Limb (tissue), 2 donors: ENCODE results near the gene PRSS33.

Experiments used
- DNase-seq, 2 donors: peaks; one replicate each; pipeline ENCODE4 v3.0.0-alpha.2; 2016; ENCODE audit errors: extremely low spot score in 2 of 2

The PRSS33 gene, protein sequence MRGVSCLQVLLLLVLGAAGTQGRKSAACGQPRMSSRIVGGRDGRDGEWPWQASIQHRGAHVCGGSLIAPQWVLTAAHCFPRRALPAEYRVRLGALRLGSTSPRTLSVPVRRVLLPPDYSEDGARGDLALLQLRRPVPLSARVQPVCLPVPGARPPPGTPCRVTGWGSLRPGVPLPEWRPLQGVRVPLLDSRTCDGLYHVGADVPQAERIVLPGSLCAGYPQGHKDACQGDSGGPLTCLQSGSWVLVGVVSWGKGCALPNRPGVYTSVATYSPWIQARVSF

DNA sequence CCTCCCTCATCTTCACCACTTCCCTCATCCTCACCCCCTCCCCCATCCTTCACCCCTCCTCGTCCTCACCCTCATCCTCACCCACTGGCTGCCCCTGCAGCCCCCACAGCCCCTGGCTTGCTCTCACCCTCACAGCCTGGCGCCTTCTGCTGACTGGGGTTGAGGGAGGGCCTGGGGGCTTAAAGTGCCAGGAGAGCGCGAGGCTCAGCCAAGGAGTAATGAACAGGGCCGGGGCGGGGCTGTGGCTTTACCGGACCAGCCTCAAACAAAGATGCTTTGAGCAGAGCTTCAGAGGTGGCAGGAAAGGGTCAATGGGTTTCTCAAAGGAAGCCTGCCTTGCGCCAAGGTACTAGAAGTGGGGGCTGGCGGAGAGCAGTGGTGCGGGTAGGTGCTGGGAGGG lies at the start of gene PRSS33:
Gene PRSS33 (minus strand): TSS at position 155 of the 400 bp plus-strand sequence. CDS start 1,013 bp downstream, outside the sequence.
- no peak for DNase-seq

DNA sequence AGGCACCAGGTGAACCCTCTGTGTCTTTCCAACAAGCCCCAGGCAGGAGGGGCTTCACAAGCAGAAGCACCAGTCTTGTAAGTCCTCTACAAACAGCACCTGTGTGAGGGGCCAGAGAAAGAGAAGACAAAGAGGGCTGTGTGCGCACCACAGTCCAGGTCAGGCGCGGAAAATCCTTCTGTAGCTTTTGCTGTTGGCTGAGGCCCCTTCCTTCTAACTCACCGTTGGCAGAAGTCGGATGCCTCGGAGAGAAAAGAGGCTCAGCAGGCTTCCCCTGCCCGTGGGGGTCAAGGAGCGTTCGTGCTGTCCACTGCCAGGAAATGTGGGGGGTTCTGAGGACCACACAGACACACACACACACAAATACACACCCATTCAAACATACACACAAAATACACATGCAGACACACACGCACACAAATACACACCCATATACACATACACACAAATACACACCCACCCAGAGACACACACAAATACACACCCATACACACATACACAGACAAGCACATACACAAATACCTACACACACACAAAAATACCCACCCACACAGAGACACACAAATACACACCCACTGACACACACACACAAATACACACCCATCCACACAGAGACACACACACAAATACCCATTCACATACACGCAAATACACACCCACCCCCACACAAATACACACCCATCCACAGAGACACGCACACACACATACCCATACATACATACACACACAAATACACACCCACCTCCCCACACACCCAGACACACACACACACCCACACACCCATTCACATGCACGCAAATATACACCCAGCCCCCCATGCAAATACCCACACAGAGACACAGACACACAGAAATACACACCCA lies 49.5 kb upstream of the PRSS33 start:
- DNase-seq = no peak

DNA sequence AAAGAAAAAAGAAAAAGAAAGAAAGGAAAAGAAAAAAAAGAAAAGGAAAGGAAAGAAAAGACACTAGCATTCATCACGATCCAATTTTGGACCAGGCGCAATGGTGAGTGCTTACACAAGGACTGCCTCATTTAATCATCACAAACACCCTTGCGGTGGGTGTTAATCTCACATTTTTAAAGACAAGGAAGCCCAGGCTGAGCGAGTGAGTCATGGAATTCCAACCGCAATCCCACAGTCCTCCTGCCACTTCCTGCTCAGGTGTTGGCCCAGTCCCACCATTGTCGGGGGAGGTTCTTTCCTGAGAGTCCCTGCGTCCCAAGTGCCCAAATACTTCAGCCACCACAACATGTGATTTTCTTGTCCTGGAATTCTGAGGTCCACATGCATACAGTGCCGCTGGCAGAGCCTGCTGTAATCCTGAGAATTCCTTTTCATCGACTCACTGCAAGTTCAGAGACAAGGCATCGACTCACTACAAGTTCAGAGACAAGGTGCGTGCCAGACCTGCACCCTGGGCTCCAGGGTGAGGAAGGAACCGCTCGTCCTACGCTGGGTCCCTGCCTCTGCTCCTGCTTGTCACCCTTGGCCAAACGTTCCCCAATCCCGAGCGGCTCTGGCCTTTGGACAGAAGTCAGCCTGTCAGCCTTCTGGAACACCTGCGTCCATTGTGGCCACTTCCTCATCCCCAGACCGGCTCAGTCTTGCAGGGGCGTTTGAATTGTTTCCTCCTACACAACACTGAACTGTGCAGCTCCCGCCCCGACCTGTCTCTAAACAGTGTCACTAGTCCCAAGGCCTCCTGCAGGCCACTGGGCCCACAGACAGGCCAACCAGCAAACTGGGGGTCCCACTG lies 48.5 kb upstream of the PRSS33 start:
- no peak for DNase-seq

DNA sequence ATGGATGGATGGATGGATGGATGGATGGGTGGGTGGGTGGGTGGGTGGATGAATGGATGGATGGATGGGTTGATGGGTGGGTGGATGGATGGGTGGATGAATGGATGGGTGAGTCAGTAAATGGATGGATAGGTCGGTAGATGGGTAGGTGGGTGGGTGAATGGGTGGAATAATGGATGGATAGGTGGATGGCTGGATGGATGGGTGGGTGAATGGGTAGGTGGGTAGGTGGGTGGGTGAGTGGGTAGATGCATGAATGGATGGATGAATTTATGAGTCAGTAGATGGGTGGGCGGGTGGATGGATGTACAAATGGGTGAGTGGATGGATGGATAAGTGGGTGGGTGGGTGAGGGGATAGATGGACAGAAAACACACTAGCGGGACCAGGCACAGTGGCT lies 47.6 kb upstream of the PRSS33 start:
- DNase-seq = no peak

DNA sequence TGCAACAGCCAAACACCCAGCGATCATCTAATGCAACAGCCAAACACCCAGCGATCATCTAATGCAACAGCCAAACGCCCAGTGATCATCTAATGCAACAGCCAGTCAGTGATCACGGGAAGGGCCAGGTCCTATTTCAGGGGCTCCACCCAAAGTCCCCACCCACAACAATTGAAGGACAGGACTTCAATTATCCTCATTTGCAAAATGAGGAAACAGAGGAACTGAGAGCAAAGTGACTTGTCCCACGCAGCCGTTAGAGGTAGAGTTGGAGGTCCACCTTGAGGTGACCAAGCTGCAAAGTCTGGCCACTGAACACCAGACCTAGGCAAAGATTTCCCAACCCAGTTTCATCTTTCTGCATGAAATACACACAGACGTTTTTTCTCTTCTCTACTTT lies 46.4 kb upstream of the PRSS33 start:
- DNase-seq = no peak

DNA sequence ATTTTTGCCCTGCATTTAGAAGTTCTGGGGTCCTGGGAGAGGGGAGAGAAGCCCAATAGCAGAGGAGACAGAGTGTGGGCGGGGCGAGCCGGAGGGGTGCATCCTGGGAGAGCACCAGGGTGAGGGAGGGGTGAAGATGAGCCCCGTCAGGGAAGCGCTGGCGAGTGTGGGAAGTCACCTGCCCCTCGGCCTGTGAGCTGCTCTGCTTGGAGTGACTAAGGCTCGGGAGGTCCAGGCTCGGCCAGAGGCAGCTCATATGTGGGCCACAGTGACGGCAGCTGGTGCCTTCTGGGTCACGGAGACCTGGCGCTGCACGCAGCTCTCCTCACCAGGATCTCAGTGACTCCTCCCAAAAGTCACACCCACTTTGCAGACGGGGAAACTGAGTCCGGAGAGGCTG lies 43.8 kb upstream of the PRSS33 start:
- DNase-seq = no peak

DNA sequence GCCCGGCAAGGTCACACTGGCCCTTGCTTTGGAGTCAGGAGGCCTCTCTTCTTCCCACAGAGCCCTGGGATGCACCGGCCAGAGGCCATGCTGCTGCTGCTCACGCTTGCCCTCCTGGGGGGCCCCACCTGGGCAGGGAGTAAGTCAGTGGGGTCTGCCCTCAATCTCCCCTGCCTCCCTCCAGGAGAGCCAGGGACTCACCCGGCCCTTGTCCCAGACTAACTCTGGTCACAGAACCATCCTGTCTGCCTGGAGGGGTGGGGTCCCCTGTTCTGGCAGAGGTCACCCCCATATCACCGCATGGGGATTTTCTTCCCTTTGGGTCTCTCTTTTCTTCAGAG lies 43.0 kb upstream of the PRSS33 start:
- DNase-seq = no peak

DNA sequence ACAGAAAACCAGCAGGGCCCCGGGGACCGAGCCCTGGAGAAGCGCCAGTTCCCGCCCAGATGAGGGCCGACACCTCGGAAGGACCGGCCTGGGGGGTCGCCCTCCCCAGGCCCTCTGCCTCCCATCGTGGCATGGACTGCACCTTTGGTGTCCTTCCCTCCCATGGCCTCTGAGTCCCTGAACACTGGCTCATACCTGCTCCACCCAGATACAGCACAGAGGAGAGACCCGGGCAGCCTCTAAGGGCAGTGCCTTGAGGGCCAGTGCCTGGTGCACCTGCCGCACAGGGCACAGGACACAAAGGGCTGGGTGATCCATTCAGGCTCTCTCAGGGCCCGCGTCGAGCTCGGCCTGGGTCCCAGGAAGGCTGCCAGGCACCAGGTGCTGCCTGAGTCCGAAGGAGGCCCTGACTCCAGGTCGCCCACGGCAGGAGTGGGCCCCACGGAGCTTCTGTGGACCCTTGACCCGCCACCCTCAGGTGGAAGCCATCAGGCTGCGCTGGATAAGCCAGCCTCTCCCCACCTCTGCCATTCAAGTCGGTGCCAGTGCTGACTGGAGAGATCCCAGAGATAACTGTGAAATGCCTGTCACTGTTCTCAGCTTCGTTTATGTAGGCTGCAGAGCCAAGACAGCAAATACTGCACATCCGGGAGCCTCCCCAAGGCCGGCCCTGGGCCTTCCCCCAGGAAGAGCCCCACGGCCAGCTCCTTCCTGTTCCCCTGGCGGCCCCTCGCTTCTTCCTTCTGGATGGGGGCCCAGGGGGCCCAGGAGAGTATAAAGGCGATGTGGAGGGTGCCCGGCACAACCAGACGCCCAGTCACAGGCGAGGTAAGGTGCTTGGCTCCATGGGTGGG lies 42.4 kb upstream of the PRSS33 start, which contains the start of gene ZG16B:
Gene ZG16B (plus strand): TSS at position 803 of the 854 bp plus-strand sequence. CDS start 139 bp downstream, outside the sequence.
- DNase-seq = no peak

DNA sequence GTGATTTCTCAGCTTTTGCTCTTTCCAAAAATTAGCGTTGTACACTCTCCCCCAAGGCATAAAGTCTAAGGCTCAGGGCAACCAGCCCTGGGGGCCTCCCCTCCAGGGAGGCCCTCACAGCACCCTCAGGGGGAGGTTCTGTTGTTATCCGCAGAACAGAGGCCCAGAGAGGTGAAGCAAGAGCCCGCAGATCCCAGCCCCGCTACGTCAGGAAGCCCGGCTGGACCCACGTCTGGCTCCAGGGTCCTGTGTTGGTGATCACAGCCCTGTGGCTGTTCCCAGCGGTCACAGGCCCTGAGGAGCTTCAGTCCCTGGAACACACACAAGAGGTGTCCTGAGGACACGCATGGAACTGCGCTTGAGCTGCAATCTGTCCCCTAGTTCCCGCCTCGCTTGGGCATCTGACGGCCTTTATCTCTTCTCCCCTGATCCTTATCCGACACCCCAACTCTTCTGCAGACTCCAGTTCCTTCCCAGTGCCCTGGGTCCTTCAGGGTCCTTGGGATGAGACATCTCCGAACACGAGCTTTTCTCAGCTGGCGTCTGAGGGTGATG lies 41.6 kb upstream of the PRSS33 start:
- no peak for DNase-seq

DNA sequence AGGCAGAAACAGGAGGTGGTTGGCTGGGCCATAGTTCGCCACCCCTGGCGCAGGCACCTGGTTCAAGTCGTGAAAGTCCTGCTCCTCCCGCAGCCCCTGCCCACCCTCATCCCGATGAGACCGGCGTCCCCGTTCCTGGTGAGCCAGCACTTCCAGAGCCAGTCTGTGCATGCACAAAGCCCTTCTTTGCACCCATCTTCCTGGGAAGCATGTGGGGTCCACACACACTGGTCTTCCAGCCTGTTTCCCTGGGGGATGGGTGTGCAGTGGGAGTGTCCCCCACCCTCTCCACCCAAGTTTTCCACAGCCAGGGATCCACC lies 41.1 kb upstream of the PRSS33 start:
- DNase-seq = no peak

DNA sequence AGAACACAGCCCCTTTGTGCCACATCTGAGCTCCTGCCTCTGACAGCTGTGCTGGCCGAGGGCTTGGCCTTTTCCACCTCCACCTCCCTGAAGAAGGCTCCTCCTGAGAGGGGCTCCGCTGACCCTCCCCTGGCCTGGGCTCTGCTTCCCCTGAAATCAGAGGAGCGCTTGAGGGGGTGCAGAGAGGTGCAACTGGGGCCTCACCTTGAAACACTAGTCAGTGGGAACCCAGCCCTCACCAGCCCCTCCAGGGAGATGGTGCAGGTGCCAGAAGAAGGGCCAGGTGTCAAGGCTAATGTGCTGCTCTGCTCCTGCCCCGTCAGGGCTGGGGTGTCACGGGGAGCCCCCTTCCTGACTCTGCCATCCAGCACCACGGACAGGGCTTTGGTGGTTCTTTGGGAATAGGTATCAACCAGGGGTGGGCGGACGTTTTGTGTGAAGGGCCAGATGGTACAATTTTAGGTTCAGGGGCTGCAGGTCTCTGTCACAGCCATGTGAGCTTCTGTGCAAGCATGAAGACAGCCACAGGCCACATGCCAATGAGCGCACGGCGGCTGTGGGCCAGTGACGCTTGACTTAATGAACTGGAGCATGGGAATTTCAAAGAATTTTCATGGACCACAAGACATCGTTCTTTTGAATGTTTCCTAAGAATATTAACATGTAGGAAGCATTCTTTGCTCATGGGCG lies 40.6 kb upstream of the PRSS33 start:
- DNase-seq = no peak

DNA sequence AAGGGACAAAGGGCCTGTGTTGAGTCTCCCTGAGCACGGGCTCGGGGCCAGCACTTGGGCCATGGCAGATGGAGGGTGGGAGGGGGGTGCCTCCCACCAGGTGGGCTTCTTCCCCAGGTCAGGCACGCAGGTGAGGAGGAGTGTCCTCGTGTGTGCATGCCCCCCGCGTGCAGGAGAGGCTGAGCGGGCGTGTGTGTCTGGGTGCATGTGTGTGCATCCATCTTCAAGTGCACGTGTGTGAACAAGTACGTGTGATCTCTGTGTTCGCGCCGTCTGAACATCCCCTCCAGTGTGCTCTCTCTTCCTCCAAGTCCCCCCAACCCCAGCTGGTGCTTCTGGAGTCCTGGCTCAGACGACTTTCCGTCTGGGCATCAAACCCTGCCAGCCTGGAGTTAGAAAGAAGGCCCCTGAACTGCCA lies 40.0 kb upstream of the PRSS33 start:
- DNase-seq = no peak

DNA sequence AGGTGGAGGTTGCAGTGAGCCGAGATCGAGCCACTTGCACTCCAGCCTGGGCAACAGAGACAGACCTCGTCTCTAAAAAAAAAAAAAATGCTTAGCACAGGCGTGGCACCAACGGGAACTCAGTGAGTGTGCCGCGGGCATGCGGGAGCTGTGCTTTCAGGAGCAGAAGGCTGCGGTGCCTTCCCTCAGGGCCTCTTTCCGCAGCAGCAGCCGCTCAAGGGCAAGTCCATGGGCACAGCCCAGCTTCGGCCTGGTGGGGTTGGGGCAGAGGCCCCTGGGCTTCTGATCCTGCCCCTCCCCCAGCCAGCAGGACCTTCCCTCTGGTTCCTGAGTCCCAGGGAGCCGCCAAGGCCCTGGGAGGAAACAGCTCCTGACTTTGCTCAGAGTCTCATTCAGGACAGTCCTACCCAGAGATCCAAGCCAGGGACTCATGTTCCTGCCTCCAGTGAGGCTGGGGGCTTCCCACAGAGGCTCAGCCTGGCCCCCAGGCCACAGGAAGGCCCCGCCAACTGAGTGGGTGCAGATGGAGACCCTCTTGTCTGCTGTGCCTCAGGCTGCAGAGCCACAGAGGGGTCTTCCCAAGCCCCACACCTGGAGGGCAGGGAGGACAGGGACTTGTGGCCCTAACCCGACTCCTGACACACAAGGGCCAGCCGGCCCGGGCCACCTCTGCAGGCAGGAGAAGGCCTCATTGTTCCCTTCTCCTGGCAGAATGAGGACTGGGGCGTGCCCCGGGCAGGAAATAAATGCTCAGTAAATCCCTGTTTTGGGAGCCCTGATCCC lies 39.4 kb upstream of the PRSS33 start:
- DNase-seq = no peak

DNA sequence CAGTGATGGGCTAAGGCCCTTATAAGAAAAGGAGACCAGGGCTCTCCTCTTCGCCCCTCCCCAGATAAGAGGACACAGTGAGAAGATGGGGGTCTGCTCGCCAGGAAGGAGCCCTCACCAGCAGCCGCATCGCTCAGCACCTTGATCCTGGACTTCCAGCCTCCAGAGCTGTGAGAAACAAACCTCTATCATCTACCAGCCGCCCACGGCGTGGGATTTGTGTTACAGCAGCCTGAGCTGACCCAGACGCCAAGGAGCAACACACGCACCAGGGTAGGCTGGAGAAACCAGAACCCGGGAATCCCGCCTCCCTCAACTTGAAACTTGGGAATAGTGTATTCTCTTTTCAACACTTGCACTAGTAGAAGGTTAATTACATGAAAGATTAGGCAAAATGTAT lies 38.5 kb upstream of the PRSS33 start:
- no peak for DNase-seq

DNA sequence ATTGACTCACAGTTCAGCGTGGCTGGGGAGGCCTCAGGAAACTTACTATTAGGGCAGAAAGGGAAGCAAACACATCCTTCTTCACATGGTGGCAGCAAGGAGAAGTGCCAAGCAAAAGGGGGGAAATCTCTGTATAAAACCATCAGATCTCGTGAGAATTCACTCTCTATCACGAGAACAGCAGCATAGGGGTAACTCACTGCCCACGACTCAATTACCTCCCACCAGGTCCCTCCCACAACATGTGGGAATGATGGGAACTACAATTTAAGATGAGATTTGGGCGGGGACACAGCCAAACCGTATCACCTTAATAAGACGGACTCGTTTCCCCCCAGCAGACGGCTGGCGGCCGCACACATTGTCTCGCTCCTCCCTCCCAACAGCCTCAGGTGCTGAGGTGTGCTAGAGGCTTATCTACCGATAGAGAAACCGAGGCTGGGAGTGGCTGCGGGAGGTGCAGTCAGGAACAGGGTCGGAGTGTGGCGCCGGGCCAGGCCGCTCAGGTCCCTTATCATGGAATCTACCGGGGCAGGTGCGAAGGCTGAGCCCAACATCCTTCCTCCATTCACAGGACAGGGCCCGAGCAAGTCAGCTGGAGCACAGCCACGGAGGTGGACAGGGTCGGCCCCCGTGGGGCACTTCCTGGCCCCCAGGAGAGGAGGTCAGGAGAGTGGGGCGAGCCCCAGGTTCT lies 37.8 kb upstream of the PRSS33 start:
- no peak for DNase-seq

DNA sequence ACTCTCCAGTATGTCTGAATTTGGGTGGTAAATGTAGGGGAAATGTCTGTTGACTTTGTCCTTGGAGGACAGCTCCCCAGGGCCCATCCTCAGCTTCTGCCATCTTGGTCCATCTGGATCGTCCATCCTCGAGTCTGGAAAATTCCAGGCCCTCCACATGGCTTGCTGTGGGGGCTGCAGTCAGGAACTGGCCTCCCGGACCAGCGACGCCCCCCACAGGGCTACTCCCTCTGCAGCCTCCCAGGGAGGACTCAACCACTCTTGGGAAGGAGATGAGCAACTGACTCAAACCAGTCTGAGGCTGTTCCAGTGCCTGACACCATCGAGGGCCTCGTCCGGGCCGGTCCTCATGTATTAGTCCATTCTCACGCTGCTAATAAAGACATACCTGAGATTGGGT lies 37.3 kb upstream of the PRSS33 start:
- DNase-seq = no peak

DNA sequence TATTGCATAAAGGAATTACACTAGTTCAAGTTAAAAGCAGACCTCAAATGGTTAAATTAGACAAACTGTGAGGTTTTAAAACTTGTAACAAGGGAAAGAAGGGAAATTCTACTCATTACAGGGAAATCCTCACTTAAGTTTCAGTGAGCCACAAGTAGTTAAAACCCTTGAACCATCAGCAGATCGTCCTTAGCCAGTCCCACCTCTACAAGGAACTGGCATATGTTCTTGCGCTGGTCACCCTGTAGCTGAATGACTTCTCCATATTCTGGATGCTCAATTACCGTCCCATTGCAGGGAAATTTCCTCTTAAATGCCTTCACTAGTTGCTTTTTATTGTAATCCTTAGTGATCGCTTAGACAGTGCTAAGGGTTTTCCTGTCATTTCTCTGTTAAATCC lies 35.1 kb upstream of the PRSS33 start:
- no peak for DNase-seq

DNA sequence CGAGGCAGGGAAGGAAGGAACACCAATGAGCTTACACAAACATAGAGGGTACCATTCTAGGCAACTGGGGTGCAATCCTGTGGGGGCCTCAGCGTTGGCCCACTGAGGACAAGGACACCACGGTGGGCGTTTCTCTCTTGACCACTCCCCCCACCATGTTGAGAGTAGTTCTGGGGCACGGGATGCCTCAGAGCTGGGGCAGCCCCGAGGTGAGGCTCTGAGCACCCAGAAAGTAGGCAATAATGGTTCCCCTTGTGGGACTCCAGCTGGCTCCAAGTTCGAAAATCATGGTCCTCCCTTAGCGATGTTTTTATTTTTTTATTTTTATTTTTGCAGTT lies 34.8 kb upstream of the PRSS33 start:
- no peak for DNase-seq
